Measurements from ENCODE around the gene APOE. TPM values are rescaled to one million over a fixed set of nuclear protein-coding genes. Genes with fewer than 3 reads are reported as not detected.
"Not testable (repeated sequence)": the region's sequence is repeated elsewhere in the genome, so short reads cannot be mapped to it uniquely, and the experiment has no call there.

APOE gene
- total RNA-seq, 2 donors from 2014 or later, result 206 to 503 TPM

GRCh38 chr19:44925114-44925891 lies 19.7 kb downstream of the APOE start:
- 60% methylated on average over 8 of the region's 8 CpGs for WGBS
- no peaks in the 10 kb centered on the region for H3K36me3 ChIP-seq
- DNase-seq (ENCODE audit: low spot score), result no peak

GRCh38 chr19:44926245-44927077 lies 20.9 kb downstream of the APOE start:
- intact Hi-C loops (cut with DNase I); H3K9me3 ChIP-seq; DNase-seq (ENCODE audit: low spot score); H3K27me3 ChIP-seq (replicated peaks; ENCODE audit: insufficient read depth); H3K4me1 ChIP-seq (replicated peaks); H3K27ac ChIP-seq; H3K36me3 ChIP-seq: not testable (repeated sequence)
- 35% methylated on average over 19 of the region's 19 CpGs for WGBS
- H3K4me3 ChIP-seq, result peak overlapping the region in 1 of 2 donors; percentile 7

More at GRCh38 chr19:44925114-44925891, 19.7 kb downstream of the APOE start:
- H3K27me3 ChIP-seq (replicated peaks; ENCODE audit: insufficient read depth), result no peaks in the 10 kb centered on the region
- H3K4me3 ChIP-seq, result no peak overlapping the region
- H3K9me3 ChIP-seq, result no peaks in the 10 kb centered on the region
- intact Hi-C loops (cut with DNase I), result no loop called here
- TF ChIP-seq CTCF (IDR thresholded peaks at IDR 0.05) (no peak), POLR2A (IDR thresholded peaks at IDR 0.05) (no peak), POLR2AphosphoS5 (IDR thresholded peaks at IDR 0.05) (no peak)
- no peaks in the 10 kb centered on the region for H3K4me1 ChIP-seq (replicated peaks)
- H3K27ac ChIP-seq, result no peak overlapping the region

GRCh38 chr19:44927746-44928145 lies 22.1 kb downstream of the APOE start:
- no peak for DNase-seq (ENCODE audit: low spot score)
- TF ChIP-seq POLR2A (IDR thresholded peaks at IDR 0.05) (no peak), POLR2AphosphoS5 (IDR thresholded peaks at IDR 0.05) (no peak), CTCF (IDR thresholded peaks at IDR 0.05) (no peak)
- intact Hi-C loops (cut with DNase I), result no loop called here
- Histone ChIP-seq H3K4me3 (no peak overlapping the region), H3K36me3 (no peaks in the 10 kb centered on the region), H3K27me3 (replicated peaks; ENCODE audit: insufficient read depth) (no peaks in the 10 kb centered on the region), H3K27ac (no peak overlapping the region), H3K9me3 (no peaks in the 10 kb centered on the region), H3K4me1 (replicated peaks) (no peaks in the 10 kb centered on the region)
- WGBS, result 50% methylated on average over 5 of the region's 5 CpGs

GRCh38 chr19:44930088-44930487 lies 24.5 kb downstream of the APOE start:
- DNase-seq (ENCODE audit: low spot score), result no peak
- intact Hi-C loops (cut with DNase I), result no loop called here
- H3K27me3 ChIP-seq (replicated peaks; ENCODE audit: insufficient read depth), result no peaks in the 10 kb centered on the region
- H3K4me3 ChIP-seq, result no peak overlapping the region
- 88% methylated on average over 7 of the region's 7 CpGs for WGBS
- H3K36me3 ChIP-seq, result no peaks in the 10 kb centered on the region
- no peak overlapping the region for H3K27ac ChIP-seq
- no peaks in the 10 kb centered on the region for H3K9me3 ChIP-seq
- TF ChIP-seq POLR2AphosphoS5 (IDR thresholded peaks at IDR 0.05) (no peak), POLR2A (IDR thresholded peaks at IDR 0.05) (no peak), CTCF (IDR thresholded peaks at IDR 0.05) (no peak)
- H3K4me1 ChIP-seq (replicated peaks), result no peaks in the 10 kb centered on the region

GRCh38 chr19:44931541-44931940 lies 25.9 kb downstream of the APOE start:
- intact Hi-C loops (cut with DNase I), result no loop called here
- DNase-seq (ENCODE audit: low spot score), result no peak
- no peak overlapping the region for H3K4me3 ChIP-seq
- no peaks in the 10 kb centered on the region for H3K9me3 ChIP-seq
- no peak overlapping the region for H3K27ac ChIP-seq
- WGBS, result 89% methylated on average over 4 of the region's 4 CpGs
- TF ChIP-seq CTCF (IDR thresholded peaks at IDR 0.05), result no peak
- TF ChIP-seq POLR2A (IDR thresholded peaks at IDR 0.05), result no peak
- TF ChIP-seq POLR2AphosphoS5 (IDR thresholded peaks at IDR 0.05), result no peak
- no peaks in the 10 kb centered on the region for H3K27me3 ChIP-seq (replicated peaks; ENCODE audit: insufficient read depth)
- no peaks in the 10 kb centered on the region for H3K4me1 ChIP-seq (replicated peaks)
- H3K36me3 ChIP-seq, result no peaks in the 10 kb centered on the region
